MCF 10A (cell line): ENCODE data around the gene THADA. TPM values are rescaled to one million over a fixed set of nuclear protein-coding genes. Genes with fewer than 3 reads are reported as not detected.

Source experiments
- BruUV-seq: library from RNA; stranded (reverse); fragments of 400-500 nt; replicated peaks from 2 replicates; lab custom pipeline; 2021; lab: Mats Ljungman, UMichigan
- CTCF ChIA-PET: fragments of 300-600 bp; sonication (Branson Sonifier 250); formaldehyde crosslinking; extraction: SDS; loops from one replicate; lab custom pipeline; 2021; ENCODE audit warnings: antibody characterized with exemption, inconsistent platforms; lab: Yijun Ruan, JAX
- POLR2A ChIA-PET: fragments of 300-600, 350-650 bp; sonication (Branson Sonifier 250); formaldehyde crosslinking; extraction: SDS; loops from one replicate; lab custom pipeline; 2020; ENCODE audit warnings: antibody characterized with exemption, inconsistent platforms; lab: Yijun Ruan, JAX
- DNase-seq: peaks from one replicate; pipeline ENCODE4 v3.0.0-alpha.2; 2018; ENCODE audit not compliant: unreplicated experiment
- H3K27ac Mint-ChIP-seq: one replicate; pipeline ENCODE4 v1.8.0; 2022; ENCODE audit warnings: mild to moderate bottlenecking, low read depth, mixed read lengths; ENCODE audit not compliant: unreplicated experiment
- H3K27me3 Mint-ChIP-seq: one replicate; pipeline ENCODE4 v1.8.0; 2022; ENCODE audit warnings: mixed read lengths; ENCODE audit not compliant: insufficient read depth, unreplicated experiment
- H3K36me3 Mint-ChIP-seq: one replicate; pipeline ENCODE4 v1.8.0; 2022; ENCODE audit warnings: mild to moderate bottlenecking, moderate library complexity, mixed read lengths; ENCODE audit not compliant: insufficient read depth, unreplicated experiment
- H3K4me1 Mint-ChIP-seq: one replicate; pipeline ENCODE4 v1.8.0; 2022; ENCODE audit warnings: mixed read lengths; ENCODE audit not compliant: insufficient read depth, unreplicated experiment
- H3K4me3 Mint-ChIP-seq: one replicate; pipeline ENCODE4 v1.8.0; 2022; ENCODE audit warnings: mild to moderate bottlenecking, moderate library complexity, mixed read lengths; ENCODE audit not compliant: unreplicated experiment
- H3K9me3 Mint-ChIP-seq: one replicate; pipeline ENCODE4 v1.8.0; 2022; ENCODE audit warnings: mixed read lengths; ENCODE audit not compliant: unreplicated experiment
- intact Hi-C: fragments of 100-400 bp; cut with micrococcal nuclease; formaldehyde crosslinking; loops from 2 replicates; pipeline ENCODE4 v1.14.1; 2022
- total RNA-seq: library from RNA; stranded (reverse); gene quantifications from 2 replicates; pipeline ENCODE4 v1.2.3, GENCODE V29; 2022
- TF ChIP-seq, protein P1 (sequence below): fragments of 200-600 bp; IDR thresholded peaks from one replicate; pipeline ENCODE4 v1.8.0; 2022; ENCODE audit warnings: antibody characterized with exemption, mild to moderate bottlenecking; ENCODE audit not compliant: unreplicated experiment

Gene THADA
- total RNA-seq, 1 experiment from 2014 or later, result 49.8 TPM

DNA sequence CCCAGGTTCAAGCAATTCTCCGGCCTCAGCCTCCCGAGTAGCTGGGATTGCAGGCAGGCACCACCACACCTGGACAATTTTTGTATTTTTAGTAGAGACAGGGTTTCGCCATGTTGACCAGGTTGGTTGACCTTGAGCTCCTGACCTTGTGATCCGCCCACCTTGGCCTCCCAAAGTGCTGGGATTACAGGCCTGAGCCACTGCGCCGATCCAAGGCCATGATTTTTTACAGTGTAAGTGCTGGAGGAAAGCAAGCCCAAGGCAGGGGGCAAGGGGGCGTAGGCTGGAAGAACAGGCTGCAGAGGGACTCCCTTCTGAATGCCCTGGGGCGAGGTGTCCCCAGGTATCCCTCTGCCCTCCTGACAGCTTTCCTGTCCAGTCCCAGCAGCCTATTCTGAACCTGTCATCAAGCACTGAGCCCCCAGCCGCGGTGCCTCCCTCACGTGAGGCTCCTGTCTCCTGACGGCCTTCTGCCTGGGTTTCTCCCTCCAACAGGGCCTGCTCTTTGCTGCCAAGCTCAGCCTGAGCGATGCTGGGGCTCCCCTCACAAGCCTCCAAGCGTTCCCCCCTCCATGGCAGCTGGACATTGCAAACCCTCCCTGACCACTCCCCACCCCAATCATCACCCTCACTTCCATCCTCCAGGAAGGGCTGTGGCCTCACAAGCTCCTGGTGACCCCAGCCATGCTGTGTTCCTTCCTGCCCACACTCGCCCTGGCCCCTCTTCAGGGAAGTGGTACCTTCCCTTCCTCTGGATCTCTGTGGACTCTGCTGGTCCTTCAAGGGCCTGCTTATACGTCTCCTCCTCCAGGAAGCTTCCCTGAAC, 407.1 kb downstream of the THADA start:
- CTCF ChIA-PET, result interaction anchor here (0.7 to 1.3 kb wide), 3 partner anchors 9 to 16 kb away, joined by 4 to 6 read pairs (median 5); no protein-coding TSS in a partner anchor
- no peaks in the 10 kb centered on the region for H3K36me3 Mint-ChIP-seq
- no peaks in the 10 kb centered on the region for H3K9me3 Mint-ChIP-seq
- H3K4me3 Mint-ChIP-seq, result no peak overlapping the region
- H3K27me3 Mint-ChIP-seq, result no peaks in the 10 kb centered on the region
- POLR2A ChIA-PET, result interaction anchor here (1.1 kb wide), 1 partner anchor 30 kb away, joined by 4 read pairs; no protein-coding TSS in a partner anchor
- BruUV-seq, result no TSS peak
- H3K4me1 Mint-ChIP-seq, result peaks cover 10% of the 10 kb centered on the region
- TF ChIP-seq, protein P1, sequence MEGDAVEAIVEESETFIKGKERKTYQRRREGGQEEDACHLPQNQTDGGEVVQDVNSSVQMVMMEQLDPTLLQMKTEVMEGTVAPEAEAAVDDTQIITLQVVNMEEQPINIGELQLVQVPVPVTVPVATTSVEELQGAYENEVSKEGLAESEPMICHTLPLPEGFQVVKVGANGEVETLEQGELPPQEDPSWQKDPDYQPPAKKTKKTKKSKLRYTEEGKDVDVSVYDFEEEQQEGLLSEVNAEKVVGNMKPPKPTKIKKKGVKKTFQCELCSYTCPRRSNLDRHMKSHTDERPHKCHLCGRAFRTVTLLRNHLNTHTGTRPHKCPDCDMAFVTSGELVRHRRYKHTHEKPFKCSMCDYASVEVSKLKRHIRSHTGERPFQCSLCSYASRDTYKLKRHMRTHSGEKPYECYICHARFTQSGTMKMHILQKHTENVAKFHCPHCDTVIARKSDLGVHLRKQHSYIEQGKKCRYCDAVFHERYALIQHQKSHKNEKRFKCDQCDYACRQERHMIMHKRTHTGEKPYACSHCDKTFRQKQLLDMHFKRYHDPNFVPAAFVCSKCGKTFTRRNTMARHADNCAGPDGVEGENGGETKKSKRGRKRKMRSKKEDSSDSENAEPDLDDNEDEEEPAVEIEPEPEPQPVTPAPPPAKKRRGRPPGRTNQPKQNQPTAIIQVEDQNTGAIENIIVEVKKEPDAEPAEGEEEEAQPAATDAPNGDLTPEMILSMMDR, result no peak
- H3K27ac Mint-ChIP-seq, result no peak overlapping the region
- no peak for DNase-seq
- intact Hi-C loops, result no loop called here

DNA sequence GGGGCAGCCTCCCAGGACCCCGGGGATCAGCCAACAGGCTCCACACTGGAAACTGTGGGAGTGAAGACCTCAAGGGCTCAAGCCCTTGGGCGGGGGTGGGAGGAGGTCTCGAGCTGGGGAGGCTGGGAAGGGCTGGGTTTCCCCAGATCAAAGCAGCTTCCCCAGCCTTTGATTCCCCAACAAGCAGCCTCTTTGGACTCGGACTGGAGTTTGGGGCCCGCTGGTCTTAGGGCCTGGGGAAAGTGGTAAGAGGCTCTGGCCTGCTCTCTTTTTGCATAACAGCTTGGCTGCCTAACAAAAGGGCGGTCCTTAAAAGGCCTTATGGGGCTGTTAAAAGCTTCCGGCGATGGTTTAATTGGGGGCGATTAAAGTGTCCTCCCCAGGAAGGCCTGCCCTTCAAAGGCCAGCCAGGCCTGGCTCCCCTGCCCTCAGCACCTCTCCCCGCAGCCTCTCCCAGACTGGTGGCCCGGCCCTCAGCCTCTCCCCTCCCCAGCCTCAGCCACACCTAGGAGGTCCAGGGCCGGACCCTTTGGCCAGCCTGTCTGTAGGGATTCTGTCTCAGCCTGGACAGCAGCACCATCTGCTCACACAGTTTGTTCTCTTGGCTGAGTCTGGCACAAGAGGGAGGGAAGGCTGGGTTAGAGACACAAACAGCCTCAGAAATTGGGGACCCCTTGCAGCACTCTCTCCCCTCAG, 409.0 kb downstream of the THADA start:
- Mint-ChIP-seq H3K4me3 (no peak overlapping the region), H3K4me1 (peaks cover 13% of the 10 kb centered on the region), H3K9me3 (no peaks in the 10 kb centered on the region), H3K36me3 (no peaks in the 10 kb centered on the region), H3K27me3 (no peaks in the 10 kb centered on the region), H3K27ac (no peak overlapping the region)
- TF ChIP-seq, protein P1, result no peak
- ChIA-PET CTCF (interaction anchor here (0.8 kb wide), 1 partner anchor 55 kb away, joined by 3 read pairs; no protein-coding TSS in a partner anchor), POLR2A (no interaction called here)
- BruUV-seq, result no TSS peak
- DNase-seq, result no peak
- intact Hi-C loops, result no loop called here

DNA sequence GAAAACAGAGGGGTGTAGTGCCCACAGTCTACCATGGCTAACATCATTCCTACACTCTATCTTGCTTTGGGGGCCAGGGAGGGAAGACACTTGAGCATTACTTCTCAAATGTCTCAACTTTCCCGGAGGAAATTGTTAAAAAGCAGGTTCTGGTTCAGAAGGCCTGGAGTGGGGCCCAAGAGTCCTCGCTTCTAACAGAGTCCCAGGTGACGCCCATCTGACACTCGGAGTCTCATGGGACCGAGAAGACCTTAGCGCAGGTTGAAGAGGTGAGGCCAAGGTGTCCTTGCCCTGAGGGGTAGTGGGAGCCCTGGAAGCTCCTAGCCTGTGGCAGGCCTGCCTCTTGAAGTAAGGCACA, 409.5 kb downstream of the THADA start:
- Mint-ChIP-seq H3K9me3 (no peaks in the 10 kb centered on the region), H3K4me1 (peaks cover 17% of the 10 kb centered on the region), H3K36me3 (no peaks in the 10 kb centered on the region), H3K27me3 (no peaks in the 10 kb centered on the region), H3K4me3 (no peak overlapping the region), H3K27ac (no peak overlapping the region)
- ChIA-PET CTCF (interaction anchor here (0.8 kb wide), 1 partner anchor 55 kb away, joined by 3 read pairs; no protein-coding TSS in a partner anchor), POLR2A (no interaction called here)
- DNase-seq, result no peak
- intact Hi-C loops, result no loop called here
- TF ChIP-seq, protein P1, result no peak
- BruUV-seq, result no TSS peak

DNA sequence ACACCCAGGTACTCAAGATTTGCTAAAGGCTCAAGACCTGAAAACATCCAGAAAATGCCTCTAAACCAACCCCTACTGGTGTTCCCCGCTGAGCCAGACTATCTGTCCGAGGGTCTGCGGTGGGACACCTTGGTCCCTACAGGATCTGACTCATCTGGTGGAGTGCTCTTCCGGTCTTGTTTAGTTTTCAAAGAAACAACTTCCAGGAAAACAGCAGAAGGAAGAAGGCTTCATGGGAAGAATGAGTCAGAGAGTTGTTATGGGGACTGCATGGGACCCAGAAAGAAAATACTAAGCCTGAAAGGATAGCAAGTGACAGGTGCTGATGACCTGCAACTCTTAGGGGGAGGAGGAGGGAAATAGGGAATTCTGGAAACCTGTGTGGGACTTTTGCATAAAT, 410.7 kb downstream of the THADA start:
- intact Hi-C loops, result no loop called here
- Mint-ChIP-seq H3K9me3 (no peaks in the 10 kb centered on the region), H3K27me3 (no peaks in the 10 kb centered on the region), H3K4me1 (peaks cover 27% of the 10 kb centered on the region), H3K36me3 (no peaks in the 10 kb centered on the region), H3K27ac (peak overlapping the region; percentile 92), H3K4me3 (no peak overlapping the region)
- DNase-seq, result no peak
- POLR2A ChIA-PET, result interaction anchor here (0.7 to 12.3 kb wide), 2 partner anchors 38 to 268 kb away, joined by 3 to 329 read pairs; partner anchors contain the start of gene ZFP36L2
- no TSS peak for BruUV-seq
- CTCF ChIA-PET, result no interaction called here
- TF ChIP-seq, protein P1, result no peak
